Measurements from ENCODE around the gene UQCRHL.

Gene UQCRHL

DNA sequence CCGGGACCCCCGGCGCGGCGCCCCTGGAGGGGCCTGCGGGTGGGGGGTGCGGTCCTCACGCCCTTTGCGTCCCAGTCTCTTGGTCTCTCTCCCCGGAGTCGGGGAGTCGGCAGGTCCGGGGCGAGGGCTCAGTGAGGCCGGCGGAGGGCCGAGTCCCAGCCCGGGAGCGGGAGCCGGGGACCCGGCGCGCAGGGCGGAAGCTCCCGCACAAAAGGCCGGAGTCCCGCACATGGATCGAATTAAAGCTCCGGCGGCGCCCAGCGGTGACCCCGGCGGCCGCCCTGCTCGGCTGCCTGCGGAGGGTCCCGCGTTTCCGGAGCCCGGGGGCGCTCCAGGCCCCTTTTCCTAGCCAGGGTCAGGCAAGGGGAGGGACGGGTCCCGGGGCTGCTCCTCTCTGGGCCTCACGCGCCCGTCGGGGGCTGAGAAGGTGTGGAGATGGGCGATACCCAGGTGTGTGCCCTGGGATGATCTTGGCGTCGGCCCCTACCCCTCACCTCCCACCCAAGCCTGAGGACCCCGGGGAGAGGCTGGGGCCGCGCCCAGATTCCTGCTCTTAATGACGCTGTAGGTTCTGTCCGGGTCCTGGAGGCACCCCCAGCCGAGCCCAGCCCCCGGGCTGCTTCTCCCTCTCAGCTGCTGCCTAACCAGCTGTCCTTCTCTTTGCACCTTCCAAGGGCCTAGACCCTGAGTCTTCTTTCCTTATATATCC is 48.3 kb downstream of the UQCRHL start:
- DNase-seq (ENCODE audit: low read depth in 4 of 4, low spot score in 1 of 4) = no peak

DNA sequence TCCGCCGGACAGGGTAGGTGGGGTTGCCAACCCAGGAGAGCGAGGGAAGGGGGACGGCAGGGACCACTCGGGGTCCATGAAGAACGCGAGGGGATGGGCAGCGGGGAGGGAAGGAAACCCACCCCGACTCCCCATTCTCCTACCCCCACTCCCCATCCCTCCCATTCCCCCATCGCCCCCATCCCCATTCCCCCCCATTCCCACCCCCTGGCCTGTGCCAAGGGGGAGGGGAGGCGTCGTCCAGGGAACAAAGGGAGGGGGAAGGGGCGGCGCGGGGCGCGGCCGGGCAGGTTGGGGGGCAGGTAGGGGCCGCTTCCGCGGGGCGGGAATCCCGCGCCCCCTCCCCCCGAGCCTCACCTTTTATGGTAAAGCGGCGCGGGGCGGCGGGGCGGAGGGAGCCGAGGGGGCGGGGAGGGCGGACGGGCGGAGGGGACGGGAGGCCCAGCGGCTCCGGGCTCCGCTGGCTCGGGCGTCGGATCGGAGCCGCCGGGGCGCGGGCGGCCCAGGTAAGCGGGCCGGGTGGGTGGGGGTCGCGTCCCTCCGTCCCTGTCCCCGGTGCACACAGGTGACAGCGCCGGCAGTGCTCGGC is 49.0 kb downstream of the UQCRHL start, which contains the start of gene FBLIM1:
FBLIM1 (plus strand) TSS at position 453 of the 589 bp plus-strand sequence. CDS start 6,189 bp downstream, outside the sequence.
- DNase-seq (ENCODE audit: low read depth in 4 of 4, low spot score in 1 of 4) = no peak

DNA sequence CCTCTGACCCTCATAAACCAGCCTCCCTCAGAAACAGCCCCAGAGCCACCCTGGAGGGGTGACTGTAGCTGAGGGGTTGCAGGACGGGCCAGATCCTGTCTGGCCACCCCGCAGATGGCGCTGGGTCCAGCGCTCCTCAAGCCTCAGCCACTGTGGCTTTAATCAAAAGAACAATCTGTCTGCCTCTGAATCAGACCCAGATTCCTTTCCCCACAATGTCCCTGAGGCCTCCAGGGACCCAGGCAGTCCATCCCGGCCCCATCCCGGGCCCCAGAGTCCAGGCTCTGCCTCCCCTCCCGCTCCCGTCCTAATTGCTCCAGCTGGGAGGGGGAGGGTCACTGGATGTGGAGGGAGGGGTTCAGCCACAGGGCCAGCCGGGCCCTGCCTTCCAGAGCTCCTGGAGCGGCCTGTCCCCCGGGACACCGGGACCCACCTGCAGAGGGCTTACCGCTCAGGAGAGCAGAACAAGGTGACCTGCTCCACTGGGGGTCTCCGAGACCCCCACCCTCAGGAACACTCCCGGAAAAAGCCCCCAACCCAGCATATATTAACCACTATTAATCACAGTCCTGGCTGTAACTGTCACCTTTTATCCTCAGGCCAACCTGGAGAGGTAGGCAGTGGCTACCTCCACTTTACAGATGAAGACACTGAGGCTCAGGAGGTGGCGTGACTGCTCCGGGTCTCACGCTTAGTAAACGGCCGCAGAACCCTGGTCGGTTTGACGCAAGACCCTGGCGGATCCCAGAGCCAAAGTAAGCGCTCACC is 49.7 kb downstream of the UQCRHL start:
- no peak for DNase-seq (ENCODE audit: low read depth in 4 of 4, low spot score in 1 of 4)
